Colonic mucosa (tissue), 4 donors: ENCODE results near the gene PRKCA. TPM values are rescaled to one million over a fixed set of nuclear protein-coding genes. Genes with fewer than 3 reads are reported as not detected.

Experiments
- DNase-seq: peaks from one replicate; pipeline ENCODE4 v3.0.0-alpha.2; 2020
- H3K27ac ChIP-seq: fragments of 200-600 bp; one replicate; pipeline ENCODE4 v1.8.0; 2021
- H3K27me3 ChIP-seq: fragments of 200-600 bp; one replicate; pipeline ENCODE4 v1.8.0; 2021
- H3K36me3 ChIP-seq: fragments of 200-600 bp; one replicate; pipeline ENCODE4 v1.8.0; 2021
- H3K4me1 ChIP-seq: fragments of 200-600 bp; one replicate; pipeline ENCODE4 v1.8.0; 2021; ENCODE audit warnings: mild to moderate bottlenecking
- H3K4me3 ChIP-seq: fragments of 200-600 bp; one replicate; pipeline ENCODE4 v1.8.0; 2021
- H3K9ac ChIP-seq, 2 donors: one replicate each; pipeline ENCODE4 v1.7.0; 2013; ENCODE audit warnings: control low read depth in 2 of 2, low read depth in 2 of 2, low read length in 2 of 2
- H3K9me3 ChIP-seq: fragments of 200-600 bp; one replicate; pipeline ENCODE4 v1.8.0; 2021
- CTCF ChIP-seq: fragments of 200-600 bp; IDR thresholded peaks from one replicate; pipeline ENCODE4 v1.8.0; 2022; ENCODE audit warnings: antibody characterized with exemption, mild to moderate bottlenecking
- intact Hi-C: fragments of 100-400 bp; cut with DNase I; formaldehyde crosslinking; loops from one replicate; pipeline ENCODE4 v1.14.1; 2022
- total RNA-seq, 2 donors: library from RNA; stranded (reverse); fragmentation: NEBNext Ultra II Directional in 1 of 2; extraction: Animal tissue kit (Norgen Biotek cat#: 25700) in 1 of 2; gene quantifications; one replicate each; pipeline ENCODE4 v1.2.1, GENCODE V29; 2021
- donor health status: healthy.
- donor health status: DM: no; HTN: no; CAD: no.
- donor health status: DM: no; HTN: no; CAD: no.

Gene PRKCA
- total RNA-seq, 2 donors from 2014 or later: 40.0 to 41.8 TPM

DNA sequence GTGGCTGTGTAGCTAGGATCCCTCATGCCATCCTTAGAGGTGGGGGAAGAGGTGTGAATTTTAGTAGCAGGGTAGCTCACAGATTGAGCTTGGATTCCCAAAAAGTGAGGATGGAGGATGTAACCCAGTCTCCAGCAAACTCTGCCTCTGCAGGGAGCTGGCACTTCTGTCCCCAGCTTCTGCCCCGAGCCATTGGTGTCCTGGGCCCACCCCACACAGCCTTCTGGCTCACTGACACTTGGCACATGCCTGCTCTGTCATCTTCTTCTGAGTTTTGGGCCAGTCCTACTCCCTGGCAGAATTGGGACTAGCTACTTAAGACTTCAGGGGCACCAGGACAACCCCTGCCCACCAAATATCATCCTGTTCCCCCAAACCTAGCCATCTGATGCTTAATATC is 534.8 kb downstream of the PRKCA start:
- no peaks in the 10 kb centered on the region for H3K36me3 ChIP-seq
- no peak overlapping the region for H3K27ac ChIP-seq
- H3K9ac ChIP-seq: no peak overlapping the region
- no peaks in the 10 kb centered on the region for H3K4me1 ChIP-seq
- H3K4me3 ChIP-seq: no peak overlapping the region
- no peaks in the 10 kb centered on the region for H3K9me3 ChIP-seq
- DNase-seq: no peak
- intact Hi-C loops: no loop called here
- no peak for TF ChIP-seq CTCF
- H3K27me3 ChIP-seq: peaks cover 27% of the 10 kb centered on the region

DNA sequence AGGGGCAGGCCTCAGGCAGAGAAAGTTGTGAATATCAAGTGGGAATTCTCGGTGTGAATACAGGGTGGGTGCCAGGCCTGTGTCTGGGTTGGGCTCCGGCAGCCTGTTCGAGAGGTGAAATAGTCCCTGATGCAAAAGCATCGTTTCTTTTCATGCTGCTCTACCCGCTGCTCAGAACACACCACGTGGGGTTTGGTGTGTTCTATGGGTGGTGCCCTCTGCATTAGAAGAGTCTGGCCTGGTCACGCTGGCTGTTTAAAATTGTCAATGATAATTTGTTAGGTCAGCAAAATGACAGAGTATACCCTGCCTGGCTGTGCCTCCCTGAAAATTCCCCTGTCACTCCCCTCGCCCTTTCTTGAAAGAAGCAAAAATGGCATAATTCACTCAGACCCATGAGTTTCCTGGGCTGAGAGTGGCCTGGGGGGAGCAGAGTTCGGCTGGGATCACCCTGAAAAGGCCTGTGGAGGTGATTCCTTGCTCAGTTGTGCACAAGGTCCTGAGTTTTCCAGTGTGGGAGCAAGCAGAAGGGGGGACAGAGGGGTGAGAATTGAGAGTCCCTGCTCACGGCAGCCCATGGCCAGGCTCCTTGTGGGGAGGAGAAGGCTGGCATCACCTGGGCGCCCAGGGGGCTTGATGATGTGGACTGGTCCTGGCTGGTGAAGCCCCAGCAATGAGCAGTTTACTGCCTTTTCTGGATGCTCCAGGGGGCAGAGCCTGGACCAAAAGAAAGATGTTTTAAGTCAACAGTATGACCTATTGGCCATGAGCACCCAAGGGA is 535.7 kb downstream of the PRKCA start:
- no peak for DNase-seq
- Histone ChIP-seq H3K4me1 (no peaks in the 10 kb centered on the region), H3K4me3 (no peak overlapping the region), H3K9ac (no peak overlapping the region), H3K27me3 (peaks cover 27% of the 10 kb centered on the region), H3K9me3 (no peaks in the 10 kb centered on the region), H3K36me3 (no peaks in the 10 kb centered on the region), H3K27ac (no peak overlapping the region)
- TF ChIP-seq CTCF: no peak
- intact Hi-C loops: no loop called here

GRCh38 chr17:66839616-66840015 is 537.2 kb downstream of the PRKCA start:
- Histone ChIP-seq H3K9ac (no peak overlapping the region), H3K27ac (no peak overlapping the region), H3K27me3 (peaks cover 21% of the 10 kb centered on the region), H3K9me3 (no peaks in the 10 kb centered on the region), H3K36me3 (no peaks in the 10 kb centered on the region), H3K4me1 (no peaks in the 10 kb centered on the region), H3K4me3 (no peak overlapping the region)
- intact Hi-C loops: no loop called here
- TF ChIP-seq CTCF: no peak
- DNase-seq: no peak

DNA sequence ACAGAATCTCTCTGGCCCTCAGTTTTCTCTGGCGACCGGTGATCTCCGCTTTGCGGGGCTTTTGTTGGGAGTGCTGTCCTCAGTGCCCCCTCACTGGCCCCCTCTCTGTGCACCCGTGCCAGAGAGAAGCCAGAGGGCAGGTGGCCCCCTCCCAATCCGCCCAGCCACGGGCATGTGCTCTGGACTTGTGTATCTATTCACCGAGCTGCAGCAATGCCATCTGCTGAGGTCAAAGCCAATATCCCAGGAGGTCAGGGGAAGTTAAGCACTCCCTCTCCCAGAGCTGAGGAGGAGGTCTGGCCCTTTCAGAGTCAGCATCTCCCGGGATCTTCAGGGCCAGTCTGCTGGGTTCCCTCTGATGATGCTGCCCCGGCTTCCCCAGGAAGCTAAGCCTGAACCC is 537.6 kb downstream of the PRKCA start:
- DNase-seq: no peak
- TF ChIP-seq CTCF: no peak
- no peaks in the 10 kb centered on the region for H3K9me3 ChIP-seq
- H3K36me3 ChIP-seq: no peaks in the 10 kb centered on the region
- no peak overlapping the region for H3K4me3 ChIP-seq
- H3K27ac ChIP-seq: no peak overlapping the region
- H3K4me1 ChIP-seq: no peaks in the 10 kb centered on the region
- H3K9ac ChIP-seq: no peak overlapping the region
- intact Hi-C loops: no loop called here
- H3K27me3 ChIP-seq: peaks cover 16% of the 10 kb centered on the region

DNA sequence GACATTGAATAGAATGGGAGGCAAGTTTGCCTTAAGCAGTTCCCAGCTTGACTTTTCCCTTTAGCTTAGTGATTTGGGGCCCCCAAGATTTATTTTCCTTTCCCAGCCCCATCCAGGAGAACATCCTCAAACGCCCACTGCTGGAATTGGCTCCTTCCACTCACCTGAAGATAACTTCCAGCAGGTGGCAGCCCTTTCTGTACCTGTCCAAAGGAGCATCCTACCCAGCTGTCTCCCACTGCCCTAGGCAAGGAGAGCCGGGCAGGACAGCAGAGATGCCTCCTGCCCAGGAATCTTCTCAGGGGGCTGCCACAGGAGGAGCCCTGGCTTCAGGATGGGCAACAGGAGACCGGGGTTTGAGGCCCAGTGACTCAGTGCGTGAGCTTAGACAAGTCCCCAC is 538.9 kb downstream of the PRKCA start:
- TF ChIP-seq CTCF: no peak
- Histone ChIP-seq H3K27ac (no peak overlapping the region), H3K4me1 (no peaks in the 10 kb centered on the region), H3K9me3 (no peaks in the 10 kb centered on the region), H3K27me3 (peaks cover 3% of the 10 kb centered on the region), H3K9ac (no peak overlapping the region), H3K36me3 (no peaks in the 10 kb centered on the region), H3K4me3 (no peak overlapping the region)
- DNase-seq: no peak
- intact Hi-C loops: no loop called here
